Measurements from ENCODE around the gene LIX1L. TPM values are rescaled to one million over a fixed set of nuclear protein-coding genes. Genes with fewer than 3 reads are reported as not detected.
A peak's percentile ranks its signal among the peaks of the same experiment; 100 is the strongest.
"Not testable (repeated sequence)": the region's sequence is repeated elsewhere in the genome, so short reads cannot be mapped to it uniquely, and the experiment has no call there.

Gene LIX1L
- total RNA-seq, 1 donor from 2014 or later = 15.8 TPM

- no peak for DNase-seq (ENCODE audit: low read depth)
These were observed 21.6 kb downstream of the LIX1L start for GRCh38 chr1:145936247-145936646.

- no peak for DNase-seq (ENCODE audit: low read depth)
These were observed 22.1 kb downstream of the LIX1L start for GRCh38 chr1:145935708-145936107.

- DNase-seq (ENCODE audit: low read depth) = not testable (repeated sequence)
These were observed 25.3 kb downstream of the LIX1L start for GRCh38 chr1:145932522-145933009.

GRCh38 chr1:145927916-145928643, 29.7 kb downstream of the LIX1L start:
- DNase-seq (ENCODE audit: low read depth) = no peak

GRCh38 chr1:145927063-145927886, 30.5 kb downstream of the LIX1L start, which contains the start of gene RBM8A:
RBM8A (minus strand) TSS chr1:145927484; CDS start chr1:145927426, 58 bp downstream.
- DNase-seq (ENCODE audit: low read depth) = peak; percentile 98

GRCh38 chr1:145926686-145927062, 31.1 kb downstream of the LIX1L start:
- no peak for DNase-seq (ENCODE audit: low read depth)

GRCh38 chr1:145922266-145922665, 35.6 kb downstream of the LIX1L start:
- DNase-seq (ENCODE audit: low read depth) = no peak

- not testable (repeated sequence) for DNase-seq (ENCODE audit: low read depth)
These were observed 37.5 kb downstream of the LIX1L start for GRCh38 chr1:145920297-145920696.

- DNase-seq (ENCODE audit: low read depth) = peak; percentile 75
These were observed 38.6 kb downstream of the LIX1L start for GRCh38 chr1:145918992-145919939.

- peak; percentile 69 for DNase-seq (ENCODE audit: low read depth)
These were observed 39.4 kb downstream of the LIX1L start, which contains the start of gene PEX11B for GRCh38 chr1:145918144-145918991. PEX11B (minus strand) TSS chr1:145918717; CDS start chr1:145918688, 29 bp downstream.

- no peak for DNase-seq (ENCODE audit: low read depth)
These were observed 40.2 kb downstream of the LIX1L start for GRCh38 chr1:145917595-145917994.

- DNase-seq (ENCODE audit: low read depth) = peak; percentile 29
These were observed 41.1 kb downstream of the LIX1L start for GRCh38 chr1:145916745-145917144.

GRCh38 chr1:145912128-145912641, 45.6 kb downstream of the LIX1L start:
- DNase-seq (ENCODE audit: low read depth) = no peak

GRCh38 chr1:145908653-145909052, 49.2 kb downstream of the LIX1L start:
- DNase-seq (ENCODE audit: low read depth) = no peak

GRCh38 chr1:145906954-145907753, 50.7 kb downstream of the LIX1L start:
- DNase-seq (ENCODE audit: low read depth) = no peak

GRCh38 chr1:145901312-145902021, 56.4 kb downstream of the LIX1L start:
- DNase-seq (ENCODE audit: low read depth) = no peak

- DNase-seq (ENCODE audit: low read depth) = no peak
These were observed 59.1 kb downstream of the LIX1L start for GRCh38 chr1:145898756-145899155.

- no peak for DNase-seq (ENCODE audit: low read depth)
These were observed 59.8 kb downstream of the LIX1L start for GRCh38 chr1:145897969-145898368.

- DNase-seq (ENCODE audit: low read depth) = no peak
These were observed 62.3 kb downstream of the LIX1L start for GRCh38 chr1:145895471-145895870.

Measured in renal cortical epithelial cell (primary cell).